Erythroblast (primary cell): ENCODE measurements around the gene KCNIP3.

Experiments
- GATA1 ChIP-seq: IDR thresholded peaks from 2 replicates; pipeline ENCODE4 v1.6.1; 2011; ENCODE audit warnings: low read depth, mild to moderate bottlenecking, control low read depth, low read length, moderate library complexity
- POLR2A ChIP-seq: IDR thresholded peaks from 2 replicates; pipeline ENCODE4 v1.6.1; 2011; ENCODE audit warnings: mild to moderate bottlenecking, low read length

DNA sequence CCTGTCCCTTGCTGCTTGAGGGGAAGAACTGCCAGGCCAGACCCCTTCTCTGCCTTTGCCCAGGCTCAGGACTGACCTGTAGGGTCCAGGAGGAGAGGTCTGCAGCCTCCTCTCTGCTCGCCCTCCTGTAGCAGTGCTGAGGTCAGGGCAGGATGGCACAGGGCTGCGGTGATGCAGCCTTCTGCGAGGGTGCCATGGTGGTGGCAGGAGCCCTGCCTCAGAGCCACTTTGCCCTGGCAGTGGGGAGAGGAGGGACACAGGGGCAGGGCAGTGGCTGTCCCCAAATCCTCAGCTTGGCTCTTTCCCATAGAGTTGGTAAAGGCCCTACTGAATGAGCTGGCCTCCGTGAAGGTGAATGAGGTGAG lies 22.0 kb upstream of the KCNIP3 start:
- no peak for TF ChIP-seq POLR2A
- no peak for TF ChIP-seq GATA1
